Activated B cell treated with CpG ODN at 0.5 μM for 24 hours (primary cell): ENCODE data around the gene UBXN1. TPM values are rescaled to one million over a fixed set of nuclear protein-coding genes. Genes with fewer than 3 reads are reported as not detected.
"Not testable (repeated sequence)": the region's sequence is repeated elsewhere in the genome, so short reads cannot be mapped to it uniquely, and the experiment has no call there.

Source experiments
- ATAC-seq: fragments of 200-7000 bp; cut with Tn5 transposase; one replicate; pipeline ENCODE4 v1.10.0; 2021; ENCODE audit warnings: low read depth, mild to moderate bottlenecking, moderate library complexity
- CTCF ChIA-PET: fragments of 350-600 bp; sonication (Branson Sonifier 250); formaldehyde crosslinking; loops from one replicate; lab custom pipeline; 2021; ENCODE audit warnings: antibody characterized with exemption; lab: Charles Lee
- POLR2A ChIA-PET: fragments of 350-600 bp; sonication (Branson Sonifier 250); formaldehyde crosslinking; loops from one replicate; lab custom pipeline; 2021; ENCODE audit warnings: antibody characterized with exemption; lab: Charles Lee
- DNase-seq: peaks from one replicate; pipeline ENCODE4 v3.0.0; 2022
- H3K27ac Mint-ChIP-seq: one replicate; pipeline ENCODE4 v1.8.0; 2020; ENCODE audit warnings: mixed read lengths
- H3K27me3 Mint-ChIP-seq: one replicate; pipeline ENCODE4 v1.8.0; 2021; ENCODE audit warnings: mixed read lengths
- H3K36me3 Mint-ChIP-seq: one replicate; pipeline ENCODE4 v1.8.0; 2021; ENCODE audit warnings: low read depth, mixed read lengths
- H3K4me1 Mint-ChIP-seq: one replicate; pipeline ENCODE4 v1.8.0; 2021; ENCODE audit warnings: mixed read lengths
- H3K4me3 Mint-ChIP-seq: one replicate; pipeline ENCODE4 v1.8.0; 2020; ENCODE audit warnings: mild to moderate bottlenecking, mixed read lengths
- H3K9me3 Mint-ChIP-seq: one replicate; pipeline ENCODE4 v1.8.0; 2020; ENCODE audit warnings: mixed read lengths
- CTCF ChIP-seq: fragments of 200-600 bp; IDR thresholded peaks from one replicate; pipeline ENCODE4 v1.8.0; 2022; ENCODE audit warnings: antibody characterized with exemption, mild to moderate bottlenecking
- intact Hi-C: fragments of 100-400 bp; cut with micrococcal nuclease; formaldehyde crosslinking; loops from one replicate; pipeline ENCODE4 v1.15.1; 2024
- total RNA-seq: library from RNA; stranded (reverse); gene quantifications from 2 replicates; pipeline ENCODE4 v1.2.3, GENCODE V29; 2022

Gene UBXN1
- total RNA-seq, 1 donor from 2014 or later, result 204 TPM

GRCh38 chr11:62694455-62695167 lies 15.7 kb upstream of the UBXN1 start:
- Mint-ChIP-seq H3K27ac (no peak overlapping the region), H3K4me1 (peaks cover 5% of the 10 kb centered on the region), H3K36me3 (peaks cover 24% of the 10 kb centered on the region), H3K9me3 (no peaks in the 10 kb centered on the region), H3K4me3 (no peak overlapping the region), H3K27me3 (no peaks in the 10 kb centered on the region)
- TF ChIP-seq CTCF, result no peak
- CTCF ChIA-PET, result interaction anchor here (0.6 to 4.7 kb wide), 19 partner anchors 8 to 301 kb away, joined by 3 to 37 read pairs (median 5); partner anchors contain the start of genes B3GAT3, C11orf98, CSKMT and EEF1G
- intact Hi-C loops, result loop anchor here (1.0 kb wide), 7 partner anchors 13 to 299 kb away; partner anchors contain the start of gene EML3
- peak; percentile 55 for DNase-seq
- POLR2A ChIA-PET, result interaction anchor here (0.6 to 1.9 kb wide), 11 partner anchors 10 to 270 kb away, joined by 3 to 8 read pairs (median 5); partner anchors contain the start of genes C11orf98, CSKMT, INTS5 and LBHD1
- ATAC-seq, result peak; percentile 88

- not testable (repeated sequence) for H3K9me3 Mint-ChIP-seq, H3K27me3 Mint-ChIP-seq, DNase-seq, H3K4me3 Mint-ChIP-seq, H3K27ac Mint-ChIP-seq, H3K4me1 Mint-ChIP-seq, ATAC-seq
- ChIA-PET POLR2A (interaction anchor here (0.6 to 1.9 kb wide), 7 partner anchors 13 to 269 kb away, joined by 3 to 8 read pairs (median 5); partner anchors contain the start of genes C11orf98, CSKMT and TUT1), CTCF (interaction anchor here (0.6 to 4.7 kb wide), 15 partner anchors 9 to 300 kb away, joined by 3 to 37 read pairs (median 5); partner anchors contain the start of genes C11orf98, CSKMT and TUT1)
- H3K36me3 Mint-ChIP-seq, result peaks cover 25% of the 10 kb centered on the region
- intact Hi-C loops, result loop anchor here (1.0 kb wide), 6 partner anchors 12 to 298 kb away; partner anchors contain the start of gene EML3
Observed at GRCh38 chr11:62693624-62694023, 14.8 kb upstream of the UBXN1 start.

- Mint-ChIP-seq H3K36me3 (peaks cover 25% of the 10 kb centered on the region), H3K4me1 (peaks cover 1% of the 10 kb centered on the region), H3K27ac (no peak within 1 kb of the TSS), H3K27me3 (peaks cover 7% of the 10 kb centered on the region), H3K4me3 (no peak within 1 kb of the TSS), H3K9me3 (no peaks in the 10 kb centered on the region)
- TF ChIP-seq CTCF, result no peak
- CTCF ChIA-PET, result interaction anchor here (1.1 to 1.3 kb wide), 2 partner anchors 9 to 265 kb away, joined by 3 to 7 read pairs; no protein-coding TSS in a partner anchor
- ATAC-seq, result no peak
- DNase-seq, result no peak
- intact Hi-C loops, result no loop called here
- POLR2A ChIA-PET, result interaction anchor here (1.1 to 1.5 kb wide), 5 partner anchors 9 to 98 kb away, joined by 3 to 8 read pairs (median 5); partner anchors contain the start of genes C11orf98, CSKMT, MTA2 and TUT1
Observed at GRCh38 chr11:62689421-62690183, 10.7 kb upstream of the UBXN1 start, which contains the start of gene LRRN4CL. TSS of gene LRRN4CL (minus strand) at chr11:62689530. CDS start at chr11:62688508, 1,022 bp downstream.

- H3K27ac Mint-ChIP-seq, result no peak overlapping the region
- DNase-seq, result no peak
- TF ChIP-seq CTCF, result no peak
- no peak for ATAC-seq
- peaks cover 7% of the 10 kb centered on the region for H3K27me3 Mint-ChIP-seq
- no peak overlapping the region for H3K4me3 Mint-ChIP-seq
- POLR2A ChIA-PET, result interaction anchor here (0.6 to 1.6 kb wide), 3 partner anchors 17 to 42 kb away, joined by 3 to 8 read pairs (median 3); partner anchors contain the start of genes GANAB and UQCC3
- H3K4me1 Mint-ChIP-seq, result no peaks in the 10 kb centered on the region
- H3K36me3 Mint-ChIP-seq, result peaks cover 25% of the 10 kb centered on the region
- no peaks in the 10 kb centered on the region for H3K9me3 Mint-ChIP-seq
- CTCF ChIA-PET, result no interaction called here
- intact Hi-C loops, result no loop called here
Observed at GRCh38 chr11:62688491-62688890, 9.6 kb upstream of the UBXN1 start.
